Rectal smooth muscle tissue (tissue), 1 donor: Measurements from ENCODE around the gene TNNI2.

Experiments
- H3K27ac ChIP-seq: one replicate; pipeline ENCODE4 v1.7.0; 2013; ENCODE audit warnings: low read depth, low read length, inconsistent platforms
- H3K27me3 ChIP-seq: one replicate; pipeline ENCODE4 v1.7.0; 2013; ENCODE audit warnings: low read length; ENCODE audit not compliant: control insufficient read depth, insufficient read depth
- H3K36me3 ChIP-seq: one replicate; pipeline ENCODE4 v1.7.0; 2013; ENCODE audit warnings: low read length; ENCODE audit not compliant: control insufficient read depth, insufficient read depth
- H3K4me1 ChIP-seq: one replicate; pipeline ENCODE4 v1.7.0; 2013; ENCODE audit warnings: low read length; ENCODE audit not compliant: control insufficient read depth, insufficient read depth
- H3K4me3 ChIP-seq: one replicate; pipeline ENCODE4 v1.7.0; 2013; ENCODE audit warnings: low read length
- H3K9ac ChIP-seq: one replicate; pipeline ENCODE4 v1.7.0; 2013; ENCODE audit warnings: low read length

TNNI2 gene

GRCh38 chr11:1847006-1847735 lies 8.4 kb downstream of the TNNI2 start:
- no peaks in the 10 kb centered on the region for H3K27me3 ChIP-seq
- no peak overlapping the region for H3K4me3 ChIP-seq
- H3K36me3 ChIP-seq = no peaks in the 10 kb centered on the region
- no peaks in the 10 kb centered on the region for H3K4me1 ChIP-seq
- H3K27ac ChIP-seq = no peak overlapping the region
- H3K9ac ChIP-seq = no peak overlapping the region

- Histone ChIP-seq H3K36me3 (no peaks in the 10 kb centered on the region), H3K4me3 (no peak overlapping the region), H3K27ac (no peak overlapping the region), H3K4me1 (no peaks in the 10 kb centered on the region), H3K27me3 (no peaks in the 10 kb centered on the region), H3K9ac (no peak overlapping the region)
These were observed 9.3 kb downstream of the TNNI2 start for GRCh38 chr11:1847926-1848639.

GRCh38 chr11:1848640-1849430 lies 10.1 kb downstream of the TNNI2 start:
- Histone ChIP-seq H3K4me3 (no peak overlapping the region), H3K4me1 (no peaks in the 10 kb centered on the region), H3K27me3 (no peaks in the 10 kb centered on the region), H3K36me3 (no peaks in the 10 kb centered on the region), H3K27ac (no peak overlapping the region), H3K9ac (no peak overlapping the region)

GRCh38 chr11:1851468-1852180 lies 12.8 kb downstream of the TNNI2 start:
- no peak overlapping the region for H3K9ac ChIP-seq

GRCh38 chr11:1852271-1852876 lies 13.6 kb downstream of the TNNI2 start:
- no peaks in the 10 kb centered on the region for H3K4me1 ChIP-seq
- H3K9ac ChIP-seq = no peak overlapping the region
- H3K27me3 ChIP-seq = no peaks in the 10 kb centered on the region
- no peaks in the 10 kb centered on the region for H3K36me3 ChIP-seq
- H3K27ac ChIP-seq = no peak overlapping the region
- no peak overlapping the region for H3K4me3 ChIP-seq

More at GRCh38 chr11:1851468-1852180, 12.8 kb downstream of the TNNI2 start:
- H3K4me1 ChIP-seq = no peaks in the 10 kb centered on the region
- no peaks in the 10 kb centered on the region for H3K36me3 ChIP-seq
- no peaks in the 10 kb centered on the region for H3K27me3 ChIP-seq
- no peak overlapping the region for H3K27ac ChIP-seq
- H3K4me3 ChIP-seq = peak overlapping the region; percentile 30

- Histone ChIP-seq H3K4me1 (no peaks in the 10 kb centered on the region), H3K27ac (no peak within 1 kb of the TSS), H3K36me3 (no peaks in the 10 kb centered on the region), H3K9ac (peak within 1 kb of the TSS; percentile 24), H3K4me3 (peak within 1 kb of the TSS; percentile 63), H3K27me3 (no peaks in the 10 kb centered on the region)
These were observed 14.1 kb downstream of the TNNI2 start, which contains the start of gene LSP1 for GRCh38 chr11:1852877-1853276. Gene LSP1 (plus strand): TSS chr11:1853084. CDS start chr11:1853145, 61 bp downstream.

GRCh38 chr11:1853376-1854131 lies 14.8 kb downstream of the TNNI2 start:
- H3K4me3 ChIP-seq = peak overlapping the region; percentile 63
- H3K9ac ChIP-seq = peak overlapping the region; percentile 24
- H3K27ac ChIP-seq = no peak overlapping the region
- no peaks in the 10 kb centered on the region for H3K27me3 ChIP-seq
- no peaks in the 10 kb centered on the region for H3K4me1 ChIP-seq
- no peaks in the 10 kb centered on the region for H3K36me3 ChIP-seq

- no peaks in the 10 kb centered on the region for H3K4me1 ChIP-seq
- no peak overlapping the region for H3K9ac ChIP-seq
These were observed 15.6 kb downstream of the TNNI2 start for GRCh38 chr11:1854132-1854948.

GRCh38 chr11:1854949-1855885 lies 16.4 kb downstream of the TNNI2 start:
- no peaks in the 10 kb centered on the region for H3K27me3 ChIP-seq
- H3K9ac ChIP-seq = no peak overlapping the region
- no peaks in the 10 kb centered on the region for H3K4me1 ChIP-seq
- H3K27ac ChIP-seq = no peak overlapping the region
- H3K36me3 ChIP-seq = no peaks in the 10 kb centered on the region
- H3K4me3 ChIP-seq = peak overlapping the region; percentile 9

More at GRCh38 chr11:1854132-1854948, 15.6 kb downstream of the TNNI2 start:
- peak overlapping the region; percentile 63 for H3K4me3 ChIP-seq
- no peak overlapping the region for H3K27ac ChIP-seq
- no peaks in the 10 kb centered on the region for H3K27me3 ChIP-seq
- no peaks in the 10 kb centered on the region for H3K36me3 ChIP-seq

GRCh38 chr11:1855886-1856265 lies 17.1 kb downstream of the TNNI2 start:
- H3K27ac ChIP-seq = no peak overlapping the region
- no peaks in the 10 kb centered on the region for H3K4me1 ChIP-seq
- no peaks in the 10 kb centered on the region for H3K27me3 ChIP-seq
- H3K4me3 ChIP-seq = no peak overlapping the region
- no peaks in the 10 kb centered on the region for H3K36me3 ChIP-seq
- H3K9ac ChIP-seq = no peak overlapping the region
